Esophagus squamous epithelium (tissue), 4 donors: ENCODE data around the gene ZNF282.

Experiments
- POLR2A ChIP-seq, 4 donors: fragments of 450-650 bp; IDR thresholded peaks; one replicate each; pipeline ENCODE4 v1.6.1; 2017; ENCODE audit warnings: antibody characterized with exemption in 4 of 4, mild to moderate bottlenecking in 4 of 4, moderate library complexity in 3 of 4
- TF ChIP-seq, protein P1 (sequence below), 6 experiments: fragments of 450-650 bp in 4 of 6; fragments of 200-600 bp in 2 of 6; sonication (generic) in 2 of 6; IDR thresholded peaks; one replicate each; pipeline ENCODE4 v1.5.1; 2016 to 2019; ENCODE audit warnings: antibody characterized with exemption in 6 of 6, mild to moderate bottlenecking in 4 of 6, moderate library complexity in 4 of 6

GRCh38 chr7:149225106-149225505, 29.8 kb downstream of the ZNF282 start:
- TF ChIP-seq, protein P1, sequence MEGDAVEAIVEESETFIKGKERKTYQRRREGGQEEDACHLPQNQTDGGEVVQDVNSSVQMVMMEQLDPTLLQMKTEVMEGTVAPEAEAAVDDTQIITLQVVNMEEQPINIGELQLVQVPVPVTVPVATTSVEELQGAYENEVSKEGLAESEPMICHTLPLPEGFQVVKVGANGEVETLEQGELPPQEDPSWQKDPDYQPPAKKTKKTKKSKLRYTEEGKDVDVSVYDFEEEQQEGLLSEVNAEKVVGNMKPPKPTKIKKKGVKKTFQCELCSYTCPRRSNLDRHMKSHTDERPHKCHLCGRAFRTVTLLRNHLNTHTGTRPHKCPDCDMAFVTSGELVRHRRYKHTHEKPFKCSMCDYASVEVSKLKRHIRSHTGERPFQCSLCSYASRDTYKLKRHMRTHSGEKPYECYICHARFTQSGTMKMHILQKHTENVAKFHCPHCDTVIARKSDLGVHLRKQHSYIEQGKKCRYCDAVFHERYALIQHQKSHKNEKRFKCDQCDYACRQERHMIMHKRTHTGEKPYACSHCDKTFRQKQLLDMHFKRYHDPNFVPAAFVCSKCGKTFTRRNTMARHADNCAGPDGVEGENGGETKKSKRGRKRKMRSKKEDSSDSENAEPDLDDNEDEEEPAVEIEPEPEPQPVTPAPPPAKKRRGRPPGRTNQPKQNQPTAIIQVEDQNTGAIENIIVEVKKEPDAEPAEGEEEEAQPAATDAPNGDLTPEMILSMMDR (IDR thresholded peaks at IDR 0.05), result no peak
- no peak for TF ChIP-seq POLR2A (IDR thresholded peaks at IDR 0.05)
